Smooth muscle cell of the brain vasculature (primary cell): ENCODE measurements around the gene GAPDHS.

Experiments used
- DNase-seq: peaks from one replicate; pipeline ENCODE4 v3.0.0-alpha.2; 2012; ENCODE audit warnings: low read depth, low spot score

The GAPDHS gene

GRCh38 chr19:35539850-35540249 is 6.6 kb downstream of the GAPDHS start:
- no peak for DNase-seq

- DNase-seq, result no peak
These were observed 7.2 kb downstream of the GAPDHS start for GRCh38 chr19:35540356-35540927.

GRCh38 chr19:35542209-35542608 is 9.0 kb downstream of the GAPDHS start:
- DNase-seq, result no peak

GRCh38 chr19:35543280-35544109 is 10.2 kb downstream of the GAPDHS start:
- no peak for DNase-seq

GRCh38 chr19:35544110-35544802 is 11.0 kb downstream of the GAPDHS start:
- DNase-seq, result no peak

- DNase-seq, result peak; percentile 50
These were observed 12.0 kb downstream of the GAPDHS start, which contains the start of gene TMEM147 for GRCh38 chr19:35545001-35545854. TSS of gene TMEM147 (plus strand) at chr19:35545626. CDS start at chr19:35545740, 114 bp downstream.

GRCh38 chr19:35545855-35546381 is 12.7 kb downstream of the GAPDHS start:
- no peak for DNase-seq

- DNase-seq, result no peak
These were observed 13.3 kb downstream of the GAPDHS start for GRCh38 chr19:35546532-35546931.

GRCh38 chr19:35549174-35549788 is 16.0 kb downstream of the GAPDHS start:
- no peak for DNase-seq

GRCh38 chr19:35549879-35550523 is 16.7 kb downstream of the GAPDHS start:
- DNase-seq, result no peak

- DNase-seq, result no peak
These were observed 18.0 kb downstream of the GAPDHS start for GRCh38 chr19:35551091-35551810.

- no peak for DNase-seq
These were observed 19.5 kb downstream of the GAPDHS start for GRCh38 chr19:35552534-35553384.

GRCh38 chr19:35553385-35554000 is 20.2 kb downstream of the GAPDHS start:
- no peak for DNase-seq

GRCh38 chr19:35554076-35554475 is 20.8 kb downstream of the GAPDHS start:
- no peak for DNase-seq

GRCh38 chr19:35555301-35556005 is 22.2 kb downstream of the GAPDHS start:
- no peak for DNase-seq

GRCh38 chr19:35556025-35556590 is 22.9 kb downstream of the GAPDHS start:
- no peak for DNase-seq

GRCh38 chr19:35556846-35557538 is 23.7 kb downstream of the GAPDHS start:
- DNase-seq, result no peak
